Superior temporal gyrus (tissue), 1 donor: ENCODE results near the gene PHF21B.
"Not testable (repeated sequence)": the region's sequence is repeated elsewhere in the genome, so short reads cannot be mapped to it uniquely, and the experiment has no call there.

ENCODE experiments used
- DNase-seq: peaks from one replicate; pipeline ENCODE4 v3.0.0-alpha.2; 2016; ENCODE audit errors: extremely low spot score

PHF21B gene

DNA sequence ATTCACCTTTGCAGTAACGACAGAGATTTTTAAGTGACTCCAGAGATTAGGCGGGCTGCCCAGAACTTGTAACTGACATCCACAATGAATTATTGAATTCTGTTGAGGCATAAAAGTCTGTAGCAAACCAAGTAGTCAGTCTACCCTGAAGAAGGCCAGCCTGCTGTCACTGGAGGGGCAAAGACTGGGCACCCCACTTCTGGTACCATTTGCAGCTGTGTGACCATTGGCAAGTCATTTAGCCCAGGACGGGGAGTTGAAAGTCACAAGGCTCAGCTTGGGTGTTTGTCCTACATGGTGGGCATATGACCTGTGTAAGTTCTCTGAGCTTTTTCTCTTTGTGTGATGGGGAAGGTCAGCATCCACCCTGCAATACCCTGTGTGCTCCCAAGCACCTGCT, 138.0 kb downstream of the PHF21B start:
- DNase-seq = no peak

DNA sequence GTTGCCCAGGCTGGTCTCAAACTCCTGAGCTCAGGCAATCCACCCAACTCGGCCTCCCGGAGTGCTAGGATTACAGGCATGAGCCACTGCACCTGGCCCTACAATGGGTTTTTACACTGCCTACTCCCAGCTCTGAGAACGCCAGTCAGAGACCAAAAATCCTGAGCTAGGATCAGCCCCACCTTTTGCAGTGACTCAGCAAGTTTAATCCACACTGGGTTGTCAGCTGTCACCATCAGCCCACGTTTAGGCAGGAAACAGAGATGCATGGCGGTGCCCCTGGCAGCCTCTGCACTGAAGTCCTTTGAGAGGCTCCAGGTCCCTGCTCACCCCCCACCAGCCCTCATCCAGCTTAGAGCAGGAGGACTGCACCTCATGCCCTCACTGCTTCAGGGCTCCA, 139.8 kb downstream of the PHF21B start:
- peak; percentile 26 for DNase-seq

DNA sequence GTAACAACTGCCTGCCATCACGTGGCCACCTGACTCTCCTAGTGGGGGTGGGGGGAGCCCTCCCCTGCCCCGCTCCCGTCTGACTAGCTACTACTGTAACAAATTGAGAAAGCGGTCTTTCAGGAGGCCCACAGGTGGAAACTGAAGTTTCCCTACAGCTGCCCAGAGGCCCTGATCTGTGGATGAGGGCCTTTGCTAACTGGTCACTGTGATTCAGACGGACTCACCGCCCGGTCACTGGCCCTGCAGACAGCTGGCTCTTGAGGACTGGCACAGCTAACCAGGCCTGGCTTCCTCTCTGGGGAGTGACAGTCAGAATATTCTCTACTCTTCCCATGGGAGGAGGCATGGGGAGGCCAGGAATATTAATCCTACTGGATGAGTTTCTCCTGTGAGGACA, 140.6 kb downstream of the PHF21B start:
- no peak for DNase-seq

DNA sequence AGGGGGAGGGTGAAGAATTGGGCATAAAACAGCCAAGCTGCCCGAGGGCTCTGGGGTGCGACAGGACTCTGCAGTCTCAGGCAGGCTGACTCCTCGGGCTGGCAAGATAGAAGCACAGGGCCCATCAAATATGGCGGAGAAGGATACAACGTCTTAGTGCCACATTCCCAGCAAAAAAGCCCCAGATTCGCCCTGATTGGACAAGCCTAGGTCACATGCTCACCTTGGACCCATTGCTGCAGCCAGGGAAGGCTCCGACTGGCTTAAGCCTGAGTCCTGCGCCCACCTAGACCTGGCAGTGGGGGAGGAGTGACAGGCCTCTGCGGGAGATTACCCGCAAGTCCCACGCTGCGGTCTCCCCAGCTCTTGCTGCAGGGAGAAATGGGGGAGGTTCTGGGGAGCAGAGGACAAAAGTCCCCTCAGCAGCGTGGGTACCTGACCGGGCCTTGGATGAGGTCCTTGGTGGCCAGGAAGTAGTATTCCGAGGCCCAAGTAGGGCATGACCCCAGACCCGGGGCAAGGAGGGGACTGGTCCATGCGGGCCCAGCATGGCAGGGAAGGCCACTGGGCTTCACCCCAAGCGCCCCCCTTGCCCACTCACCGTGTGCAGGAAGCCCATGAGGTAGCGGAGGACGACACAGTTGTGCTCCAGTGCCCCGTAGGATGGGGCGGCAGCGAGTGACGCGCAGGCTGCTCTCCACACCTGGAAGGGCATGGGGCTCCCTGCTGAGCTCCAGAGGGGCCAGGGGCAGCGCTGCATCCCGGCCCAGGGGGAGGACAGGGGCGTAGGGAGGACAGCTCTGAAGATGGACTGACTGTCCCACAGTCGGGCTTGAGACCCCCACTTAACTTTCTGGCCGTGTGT, 144.4 kb downstream of the PHF21B start:
- no peak for DNase-seq

DNA sequence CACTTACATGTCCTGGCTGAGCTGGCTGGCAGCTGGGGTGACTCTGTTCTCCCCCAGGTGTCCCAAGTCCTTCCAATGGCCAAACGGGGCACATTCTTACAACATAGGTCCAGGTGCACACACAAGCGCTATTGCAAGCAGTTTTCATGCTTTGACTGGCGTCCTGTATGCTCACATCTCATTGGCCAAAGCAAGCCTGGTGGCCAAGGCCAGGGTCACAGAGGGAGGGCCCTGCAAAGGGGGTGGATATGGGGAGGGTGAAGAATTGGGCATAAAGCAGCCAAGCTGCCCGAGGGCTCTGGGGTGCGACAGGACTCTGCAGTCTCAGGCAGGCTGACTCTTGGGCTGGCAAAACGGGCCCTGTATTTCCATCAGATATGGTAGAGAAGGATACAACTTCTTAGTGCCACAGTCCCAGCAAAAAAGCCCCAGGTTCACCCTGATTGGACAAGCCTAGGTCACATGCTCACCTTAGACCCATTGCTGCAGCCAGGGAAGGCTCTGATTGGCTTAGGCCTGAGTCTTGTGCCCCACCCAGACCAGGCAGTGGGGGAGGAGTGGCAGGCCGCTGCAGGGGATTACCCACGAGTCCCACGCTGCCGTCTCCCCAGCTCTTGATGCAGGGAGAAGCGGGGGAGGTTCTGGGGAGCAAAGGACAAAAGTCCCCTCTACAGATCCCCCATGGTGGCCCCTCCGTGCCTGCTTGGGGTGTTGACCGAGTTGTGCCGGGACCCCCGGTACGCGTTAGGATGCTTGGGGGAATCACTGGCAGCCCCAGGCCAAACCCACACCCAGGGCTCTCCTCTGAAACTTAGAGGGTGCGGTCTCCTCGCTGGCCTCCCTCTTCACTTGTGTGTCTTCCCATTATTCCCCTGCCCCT, 146.6 kb downstream of the PHF21B start:
- DNase-seq = no peak

DNA sequence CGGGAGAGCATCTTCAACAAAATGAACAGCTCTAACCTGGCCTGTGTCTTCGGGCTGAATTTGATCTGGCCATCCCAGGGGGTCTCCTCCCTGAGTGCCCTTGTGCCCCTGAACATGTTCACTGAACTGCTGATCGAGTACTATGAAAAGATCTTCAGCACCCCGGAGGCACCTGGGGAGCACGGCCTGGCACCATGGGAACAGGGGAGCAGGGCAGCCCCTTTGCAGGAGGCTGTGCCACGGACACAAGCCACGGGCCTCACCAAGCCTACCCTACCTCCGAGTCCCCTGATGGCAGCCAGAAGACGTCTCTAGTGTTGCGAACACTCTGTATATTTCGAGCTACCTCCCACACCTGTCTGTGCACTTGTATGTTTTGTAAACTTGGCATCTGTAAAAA, 147.5 kb downstream of the PHF21B start:
- DNase-seq = no peak

DNA sequence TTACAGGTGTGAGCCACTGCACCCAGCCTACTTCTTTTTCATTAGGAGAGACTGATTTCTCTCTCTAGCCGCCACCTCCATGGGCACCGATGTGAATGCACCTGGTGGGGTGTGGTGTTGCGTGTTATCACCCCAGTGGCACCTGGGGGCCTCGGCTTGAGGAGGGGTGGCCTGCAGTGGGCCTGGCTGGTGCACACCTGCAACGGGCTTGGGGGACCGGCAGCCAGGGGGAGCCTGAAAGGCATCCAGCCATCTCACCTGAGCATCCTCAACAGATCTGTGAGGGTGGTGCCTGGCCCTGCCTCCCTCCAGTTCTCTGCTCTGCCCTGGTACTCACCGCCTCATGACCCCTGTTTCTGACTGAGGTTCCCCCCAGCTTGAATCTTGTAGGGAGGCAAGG, 148.6 kb downstream of the PHF21B start:
- DNase-seq = no peak

DNA sequence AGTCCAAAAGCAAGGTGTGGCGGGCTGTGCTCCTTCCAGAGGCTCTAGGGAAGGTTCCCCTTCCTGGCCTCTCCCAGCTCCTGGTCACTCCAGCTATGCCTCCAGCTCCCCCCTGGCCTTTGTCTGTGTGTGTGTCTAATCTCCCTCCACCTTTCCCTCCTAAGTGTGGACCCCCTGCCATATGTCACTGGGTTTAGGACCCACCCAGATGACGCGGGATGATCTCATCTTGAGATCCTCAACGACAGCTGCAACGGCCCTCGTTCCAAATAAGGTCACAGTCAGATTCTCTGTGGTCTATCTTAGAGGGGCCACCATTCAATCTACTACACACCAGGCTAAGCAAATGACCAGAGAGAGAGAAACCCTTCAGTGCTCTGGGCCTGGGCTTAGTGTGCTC, 149.5 kb downstream of the PHF21B start:
- DNase-seq = no peak

DNA sequence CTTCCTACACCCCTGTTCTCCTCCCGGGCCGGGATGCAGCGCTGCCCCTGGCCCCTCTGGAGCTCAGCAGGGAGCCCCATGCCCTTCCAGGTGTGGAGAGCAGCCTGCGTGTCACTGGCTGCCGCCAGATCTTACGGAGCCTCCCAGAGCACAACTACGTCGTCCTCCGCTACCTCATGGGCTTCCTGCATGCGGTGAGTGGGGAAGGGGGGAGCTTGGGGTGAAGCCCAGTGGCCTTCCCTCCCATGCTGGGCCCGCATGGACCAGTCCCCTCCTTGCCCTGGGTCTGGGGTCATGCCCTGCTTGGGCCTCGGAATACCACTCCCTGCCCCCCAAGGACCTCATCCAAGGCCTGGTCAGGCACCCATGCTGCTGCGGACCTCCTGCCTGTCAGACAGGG, 150.2 kb downstream of the PHF21B start:
- no peak for DNase-seq

DNA sequence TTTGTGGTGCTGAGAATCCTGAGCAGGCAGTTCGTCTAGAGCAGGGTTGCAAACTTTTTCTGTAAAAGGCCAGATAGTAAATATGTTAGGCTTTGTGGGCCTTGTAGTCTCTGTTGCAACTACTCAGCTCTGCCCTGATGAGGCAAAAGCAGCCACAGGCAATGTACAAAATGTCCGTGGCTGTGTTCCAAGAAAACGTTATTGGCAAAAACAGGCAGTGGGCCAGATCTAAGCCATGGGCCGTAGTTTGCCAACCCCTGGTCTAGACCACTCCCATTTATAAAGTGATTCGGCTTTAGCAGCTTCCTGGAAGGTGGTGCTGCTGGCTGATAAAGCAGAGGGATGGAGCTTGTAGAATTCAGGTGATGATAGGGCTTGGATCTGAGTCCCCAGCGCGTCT, 151.0 kb downstream of the PHF21B start:
- DNase-seq = not testable (repeated sequence)

DNA sequence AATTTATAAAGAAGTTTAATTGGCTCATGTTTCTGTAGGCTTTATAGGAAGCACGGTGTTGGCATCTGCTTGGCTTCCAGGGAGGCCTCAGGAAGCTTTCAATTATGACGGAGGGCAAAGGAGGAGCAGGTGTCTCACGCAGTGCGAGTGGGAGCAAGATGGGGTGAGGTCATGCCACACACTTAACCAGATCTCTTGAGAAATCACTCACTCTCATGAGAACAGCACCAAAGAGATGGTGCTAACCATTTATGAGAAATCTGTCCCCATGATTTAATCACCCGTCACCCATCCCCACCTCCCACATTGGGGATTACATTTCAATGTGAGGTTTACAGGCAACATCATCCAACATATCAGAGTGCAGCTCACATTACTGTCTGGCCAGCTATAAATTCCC, 153.9 kb downstream of the PHF21B start:
- DNase-seq = no peak

DNA sequence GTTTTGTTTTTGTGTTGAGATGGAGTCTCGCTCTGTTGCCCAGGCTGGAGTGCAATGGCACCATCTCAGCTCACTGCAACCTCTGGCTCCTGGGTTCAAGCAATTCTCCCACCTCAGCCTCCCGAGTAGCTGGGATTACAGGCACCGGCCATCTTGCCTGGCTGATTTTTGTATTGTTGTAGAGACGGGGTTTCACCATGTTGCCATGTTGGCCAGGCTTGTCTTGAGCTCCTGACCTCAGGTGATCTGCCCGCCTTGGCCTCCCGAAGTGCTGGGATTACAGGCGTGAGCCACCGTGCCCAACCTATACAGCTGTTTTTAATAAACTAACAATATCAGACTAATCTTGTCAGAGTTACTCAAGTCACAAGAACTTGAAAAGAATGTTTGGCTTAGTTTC, 155.2 kb downstream of the PHF21B start:
- DNase-seq = not testable (repeated sequence)

DNA sequence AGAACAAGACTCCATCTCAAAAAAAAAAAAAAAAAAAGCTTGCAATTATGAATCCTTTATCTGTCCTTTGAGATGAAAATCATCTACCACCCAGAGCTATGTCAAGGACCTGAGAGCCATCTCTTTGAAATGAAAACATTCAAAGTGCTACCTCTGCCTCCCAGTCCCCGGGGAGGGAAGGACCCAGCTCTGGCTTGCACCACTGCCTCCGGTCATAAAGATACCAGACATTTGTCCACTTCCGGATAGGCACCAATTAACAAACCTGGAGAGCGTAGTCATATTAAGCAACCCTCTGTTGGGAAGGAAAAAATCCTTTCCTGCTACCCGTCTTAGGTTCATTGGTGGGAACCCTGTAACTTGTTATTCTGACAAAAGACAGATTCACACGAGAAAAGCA, 158.9 kb downstream of the PHF21B start:
- no peak for DNase-seq

DNA sequence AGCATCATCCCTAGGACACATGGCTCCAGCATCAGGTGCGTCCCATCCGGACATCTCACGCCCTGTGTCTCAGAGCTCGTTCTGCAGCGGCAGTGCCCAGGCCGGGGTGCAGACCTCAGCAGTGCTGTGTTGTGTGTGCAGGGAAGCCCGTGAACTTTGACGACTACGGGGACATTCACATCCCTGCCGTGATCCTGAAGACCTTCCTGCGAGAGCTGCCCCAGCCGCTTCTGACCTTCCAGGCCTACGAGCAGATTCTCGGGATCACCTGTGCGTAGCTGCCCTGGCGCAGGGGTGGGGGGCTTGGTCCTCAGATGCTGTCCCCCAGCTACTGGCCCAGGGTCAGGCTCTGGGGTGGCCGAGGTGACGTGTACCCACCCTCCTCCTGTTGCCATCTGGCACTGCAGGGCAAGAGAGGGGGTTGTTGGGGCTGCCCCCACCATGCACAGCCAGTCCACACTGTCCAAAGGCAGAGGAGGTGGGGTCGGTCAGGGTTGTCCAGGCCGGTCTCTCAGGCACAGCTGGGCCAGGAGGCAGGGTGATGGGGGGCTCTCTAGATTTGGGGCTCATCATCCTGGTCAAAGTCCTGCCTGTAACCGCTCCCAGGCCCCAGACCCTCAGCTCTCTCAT, 160.9 kb downstream of the PHF21B start:
- DNase-seq = no peak

DNA sequence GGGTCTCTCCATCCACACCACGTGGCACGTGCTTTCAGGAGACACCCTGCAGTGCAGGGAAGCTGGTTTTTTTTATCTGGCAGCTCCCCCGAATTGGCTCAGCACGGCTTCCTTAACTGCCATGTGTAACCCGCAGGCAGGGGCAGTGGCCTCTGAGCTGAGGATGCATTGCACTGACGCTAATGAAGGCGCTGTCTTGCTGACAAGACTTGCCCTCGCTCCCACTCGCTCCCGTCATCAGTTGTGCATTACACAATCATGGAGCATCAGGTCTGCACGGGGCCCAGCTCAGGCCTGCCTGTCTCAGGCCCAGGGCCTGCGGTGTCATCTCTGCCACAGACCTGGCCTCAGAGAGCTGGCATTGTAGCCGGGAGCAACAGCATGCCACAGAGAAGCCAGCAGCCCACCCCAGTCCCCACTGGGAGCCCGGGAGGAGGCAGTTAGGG, 161.5 kb downstream of the PHF21B start:
- DNase-seq = no peak

DNA sequence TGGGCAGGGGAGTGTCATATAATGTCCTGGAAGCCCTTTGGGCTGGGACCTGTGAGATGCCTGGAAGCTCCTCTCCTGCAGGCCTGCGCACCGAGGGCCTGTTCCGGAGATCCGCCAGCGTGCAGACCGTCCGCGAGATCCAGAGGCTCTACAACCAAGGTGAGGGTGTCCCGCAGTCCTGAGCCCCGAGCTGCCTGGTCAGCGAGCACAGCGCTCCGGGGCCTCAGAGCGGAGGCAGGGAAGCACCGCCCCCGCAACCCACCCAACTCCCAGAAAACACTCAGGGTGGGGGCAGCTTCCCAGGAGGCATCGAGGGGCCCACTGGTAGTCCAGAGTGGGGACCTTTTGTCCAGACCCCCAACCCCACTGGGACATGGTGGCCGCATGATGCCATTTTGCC, 161.9 kb downstream of the PHF21B start:
- DNase-seq = no peak

DNA sequence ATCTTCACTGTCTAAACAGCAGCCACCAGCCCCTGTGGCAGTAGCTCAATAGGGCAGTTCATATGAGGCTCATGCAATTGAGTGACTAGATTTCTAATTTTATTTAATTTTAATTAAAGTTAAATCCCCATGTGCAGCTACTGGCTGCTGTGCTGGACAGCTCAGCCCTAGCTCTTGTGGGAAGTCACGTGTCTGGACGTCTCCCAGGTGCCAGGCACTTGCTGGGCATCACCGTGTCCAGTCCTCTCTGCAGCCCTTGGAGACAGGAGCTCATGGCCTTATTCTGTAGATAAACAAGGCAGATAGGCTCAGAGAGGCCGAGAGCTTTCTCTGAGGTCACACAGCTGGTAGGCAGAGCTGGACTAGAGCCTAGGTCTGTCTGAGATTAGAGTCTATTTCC, 162.4 kb downstream of the PHF21B start:
- DNase-seq = no peak

DNA sequence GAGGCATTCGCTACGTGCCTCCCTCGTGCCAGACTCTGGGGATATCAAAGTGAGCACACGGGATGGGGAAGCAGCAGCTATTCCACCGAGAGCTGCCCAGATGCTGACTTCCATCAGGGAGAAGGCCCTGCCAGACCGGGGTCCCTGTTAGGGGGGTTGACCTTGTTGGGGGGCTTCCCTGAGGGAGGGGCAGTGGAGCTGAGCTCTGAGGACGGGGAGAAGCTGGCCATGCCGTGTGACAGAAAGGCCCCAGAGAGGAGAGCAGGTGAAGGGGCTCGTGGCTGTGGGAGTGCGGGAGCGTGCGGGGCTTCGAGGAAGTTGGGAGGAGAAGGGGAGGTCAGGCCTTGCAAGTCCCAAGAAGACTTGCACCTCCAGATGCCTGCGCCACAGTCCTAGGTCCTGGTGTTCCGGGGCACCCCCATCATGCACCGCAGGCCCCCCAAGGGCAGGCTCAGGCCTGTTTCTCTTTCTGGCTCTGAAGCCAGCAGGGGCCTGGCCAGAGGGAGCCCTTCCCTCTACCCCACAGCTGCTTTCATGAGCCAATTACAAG, 163.0 kb downstream of the PHF21B start:
- no peak for DNase-seq

DNA sequence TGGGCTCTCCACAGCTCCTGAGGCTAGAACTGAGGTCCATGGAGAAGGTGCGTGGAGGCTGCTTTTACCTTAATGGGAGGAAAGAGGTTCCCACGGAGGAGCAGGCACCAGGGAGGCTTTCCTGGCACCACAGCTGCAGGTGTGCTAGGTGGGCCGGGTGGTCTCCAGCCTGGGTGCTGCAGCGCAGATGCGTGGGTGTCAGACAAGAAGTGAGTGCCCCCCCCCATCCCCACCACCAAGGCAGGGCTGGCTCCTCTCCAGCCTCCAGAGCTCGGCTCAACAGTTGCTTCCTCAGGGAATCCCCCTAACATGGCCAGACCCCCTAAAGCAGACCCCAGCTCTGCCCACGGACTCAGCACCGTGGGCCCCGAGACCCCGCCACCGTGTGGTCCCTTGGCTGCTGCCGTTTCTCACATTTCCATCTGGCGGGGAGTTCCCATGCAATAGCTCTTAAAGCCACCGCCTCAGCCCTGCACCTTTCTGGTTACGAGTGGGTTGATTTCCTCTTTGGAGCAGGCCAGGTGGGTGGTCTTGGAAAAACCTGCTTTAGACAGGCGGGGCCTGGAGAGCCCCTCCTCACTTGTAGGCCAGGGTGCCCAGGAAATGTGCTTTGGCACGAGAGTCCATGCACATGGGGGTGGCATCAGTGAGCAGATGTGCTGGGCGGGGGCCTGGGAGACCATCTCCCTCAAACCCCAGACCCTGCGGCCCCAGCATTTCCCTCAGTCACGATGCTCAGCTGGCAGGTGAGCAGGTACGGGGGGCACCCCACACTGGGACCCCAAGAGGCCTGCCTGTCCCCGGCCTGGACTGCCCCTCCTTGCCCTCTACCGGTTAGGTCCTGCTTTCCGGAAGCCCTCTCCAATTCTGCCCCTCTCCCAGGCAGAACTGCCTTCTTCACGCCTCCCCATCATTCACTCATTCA, 163.7 kb downstream of the PHF21B start:
- DNase-seq = no peak

DNA sequence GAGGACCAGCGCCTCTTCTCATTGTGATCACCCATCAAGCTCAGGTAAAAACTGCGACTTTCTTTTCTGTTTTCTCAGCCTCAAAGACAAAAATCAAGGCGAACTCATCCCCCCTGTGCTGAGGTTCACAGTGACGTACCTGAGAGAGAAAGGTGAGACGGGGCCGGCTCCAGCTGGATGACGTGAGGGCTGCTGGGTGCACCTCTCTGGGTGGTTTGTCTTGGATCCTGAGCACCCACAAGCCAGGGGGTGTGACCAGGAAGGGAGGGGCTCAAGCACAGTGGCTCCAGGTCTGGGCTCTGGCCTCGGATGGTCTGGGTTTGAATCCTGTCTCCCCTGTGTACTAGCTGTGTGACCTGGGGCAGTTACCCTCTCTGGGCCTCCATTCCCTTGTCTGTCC, 164.6 kb downstream of the PHF21B start:
- no peak for DNase-seq

DNA sequence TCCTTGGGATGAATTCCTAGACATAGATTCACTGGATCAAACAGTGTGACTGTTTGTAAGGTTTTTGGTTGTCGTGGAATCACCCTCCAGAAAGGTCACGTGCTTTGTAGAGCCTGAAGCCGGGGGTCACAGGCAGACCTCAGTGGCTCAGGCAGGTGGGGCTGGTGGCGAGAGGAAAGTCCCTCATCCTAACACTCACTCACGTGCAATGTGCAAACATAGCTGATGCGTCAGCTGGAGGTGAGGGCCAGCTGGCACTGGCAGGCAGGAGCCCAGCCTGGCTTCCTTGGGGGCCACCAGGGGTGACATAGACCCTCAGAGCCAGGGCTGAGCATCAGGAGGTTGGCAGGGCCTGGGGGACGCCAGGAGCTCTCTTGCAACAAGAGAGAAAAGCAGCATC, 167.4 kb downstream of the PHF21B start:
- no peak for DNase-seq
